ENCODE data around the gene PDAP1.
A peak's percentile ranks its signal among the peaks of the same experiment; 100 is the strongest.
"Not testable (repeated sequence)": the region's sequence is repeated elsewhere in the genome, so short reads cannot be mapped to it uniquely, and the experiment has no call there.

The PDAP1 gene

DNA sequence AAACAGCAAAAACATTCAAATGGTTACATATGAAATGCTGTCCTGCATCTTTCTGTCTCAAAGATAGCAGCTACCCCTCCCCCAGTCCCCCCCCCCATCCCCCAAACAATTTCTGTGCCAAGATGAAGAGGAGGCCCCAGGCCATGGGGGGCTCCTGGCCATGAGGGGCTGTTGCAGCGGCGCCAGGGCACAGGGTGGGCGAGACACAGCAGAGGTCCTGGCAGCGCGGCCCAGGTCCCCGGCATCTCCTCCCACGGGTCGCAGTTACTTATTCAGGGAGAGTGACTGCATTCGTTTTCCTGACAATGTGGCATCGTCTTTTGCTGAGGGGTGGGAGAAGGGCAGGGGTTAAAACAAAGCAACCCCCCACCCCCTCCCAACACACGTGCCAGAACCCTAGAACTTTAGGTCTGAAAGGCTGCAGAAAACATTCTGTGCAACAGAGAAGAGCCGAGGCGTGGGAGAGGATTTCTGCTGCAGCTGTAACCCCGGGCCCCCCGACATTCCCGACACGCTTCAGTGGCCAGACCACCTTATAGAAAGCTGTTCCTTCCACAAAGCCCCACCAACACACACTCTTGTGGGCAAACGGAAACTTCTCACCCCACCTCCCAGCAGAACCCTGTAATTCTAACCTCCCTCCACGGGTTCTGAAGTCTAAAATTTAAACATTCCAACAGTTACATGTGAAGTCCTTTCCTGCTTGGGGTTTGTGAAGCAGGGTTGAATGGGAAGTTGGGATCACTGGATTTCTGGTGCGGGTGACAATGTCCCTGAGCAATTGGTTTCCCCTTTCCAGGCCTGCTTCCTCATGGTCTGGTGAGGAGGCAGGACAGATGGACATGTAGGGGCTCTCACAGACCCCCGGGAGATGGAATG lies 11.7 kb downstream of the PDAP1 start:
- no peak for DNase-seq (ENCODE audit: low read depth in 2 of 2)

GRCh38 chr7:99395616-99396327 lies 12.6 kb downstream of the PDAP1 start:
- no peak for DNase-seq (ENCODE audit: low read depth in 2 of 2)

- no peak for DNase-seq (ENCODE audit: low read depth in 2 of 2)
Measured at GRCh38 chr7:99394188-99394502, 14.3 kb downstream of the PDAP1 start.

GRCh38 chr7:99393355-99394187 lies 14.8 kb downstream of the PDAP1 start:
- no peak for DNase-seq (ENCODE audit: low read depth in 2 of 2)

GRCh38 chr7:99392659-99393354 lies 15.6 kb downstream of the PDAP1 start:
- peak; percentile 51 to 57 for DNase-seq (ENCODE audit: low read depth in 2 of 2)

- DNase-seq (ENCODE audit: low read depth in 2 of 2), result no peak
Measured at GRCh38 chr7:99392046-99392445, 16.4 kb downstream of the PDAP1 start.

DNA sequence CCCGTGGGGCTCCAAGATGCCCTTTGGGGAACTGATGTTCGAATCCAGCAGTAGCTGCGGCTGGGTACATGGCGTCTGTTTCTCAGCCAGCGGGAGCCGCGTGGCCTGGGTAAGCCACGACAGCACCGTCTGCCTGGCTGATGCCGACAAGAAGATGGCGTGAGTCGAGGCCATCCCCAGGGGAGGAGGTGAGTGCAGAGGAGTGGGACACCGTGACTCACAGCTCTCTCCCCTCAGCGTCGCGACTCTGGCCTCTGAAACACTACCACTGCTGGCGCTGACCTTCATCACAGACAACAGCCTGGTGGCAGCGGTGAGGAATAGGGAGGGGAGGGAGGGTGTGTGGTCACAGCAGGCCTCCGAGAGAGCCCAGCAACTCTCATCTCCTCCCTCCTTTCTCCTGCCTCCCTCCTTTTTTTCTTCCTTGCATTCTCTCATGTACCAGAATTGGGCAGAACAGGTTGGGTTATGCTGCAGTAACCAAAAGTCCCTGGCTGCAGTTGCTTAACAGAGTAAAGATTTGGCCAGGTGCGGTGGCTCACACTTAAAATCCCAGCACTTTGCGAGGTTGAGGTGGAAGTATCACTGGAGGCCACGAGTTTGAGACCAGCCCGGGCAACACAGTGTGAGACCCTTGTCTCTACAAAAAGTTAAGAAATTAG lies 17.3 kb downstream of the PDAP1 start:
- no peak for DNase-seq (ENCODE audit: low read depth in 2 of 2)

GRCh38 chr7:99389772-99390171 lies 18.6 kb downstream of the PDAP1 start:
- no peak for DNase-seq (ENCODE audit: low read depth in 2 of 2)

DNA sequence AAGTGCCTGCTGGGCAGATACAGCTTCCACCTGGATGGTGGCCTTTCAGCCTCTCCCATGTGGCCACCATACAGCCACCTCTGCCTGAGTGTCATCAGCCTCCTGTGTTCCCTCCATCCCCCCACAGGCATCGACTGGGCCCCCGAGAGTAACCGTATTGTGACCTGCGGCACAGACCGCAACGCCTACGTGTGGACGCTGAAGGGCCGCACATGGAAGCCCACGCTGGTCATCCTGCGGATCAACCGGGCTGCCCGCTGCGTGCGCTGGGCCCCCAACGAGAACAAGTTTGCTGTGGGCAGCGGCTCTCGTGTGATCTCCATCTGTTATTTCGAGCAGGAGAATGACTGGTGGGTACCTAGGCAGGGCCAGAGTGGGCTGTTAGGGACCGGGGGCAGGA lies 20.5 kb downstream of the PDAP1 start:
- DNase-seq (ENCODE audit: low read depth in 2 of 2), result no peak

GRCh38 chr7:99387239-99387635 lies 21.2 kb downstream of the PDAP1 start:
- not testable (repeated sequence) for DNase-seq (ENCODE audit: low read depth in 2 of 2)

DNA sequence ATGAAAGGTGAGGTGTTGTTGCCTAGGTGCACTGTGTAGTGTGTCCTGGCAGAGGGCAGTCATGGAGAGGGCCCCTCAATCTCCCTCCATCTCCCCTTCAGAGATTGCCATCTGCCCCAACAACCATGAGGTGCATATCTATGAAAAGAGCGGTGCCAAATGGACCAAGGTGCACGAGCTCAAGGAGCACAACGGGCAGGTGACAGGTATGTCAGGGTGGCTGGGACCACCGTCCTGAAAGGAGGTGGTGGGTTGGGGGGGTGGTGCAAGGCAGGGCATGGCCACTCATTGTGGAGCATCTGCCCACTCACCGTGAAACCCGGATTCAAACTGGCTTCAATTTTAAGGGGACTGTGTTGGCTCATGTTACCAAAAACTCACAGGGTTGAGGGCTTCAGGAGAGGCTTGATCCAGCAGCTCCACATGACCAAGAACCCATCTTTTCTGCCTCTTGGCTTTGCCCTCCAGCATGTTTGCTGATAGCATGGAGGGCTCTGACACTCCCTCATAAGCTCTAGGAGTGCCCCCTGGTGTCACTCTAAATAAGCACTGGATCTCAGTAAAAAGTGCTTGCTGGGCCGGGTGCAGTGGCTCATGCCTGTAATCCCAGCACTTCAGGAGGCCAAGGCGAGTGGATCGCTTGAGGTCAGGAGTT lies 21.7 kb downstream of the PDAP1 start:
- no peak for DNase-seq (ENCODE audit: low read depth in 2 of 2)

GRCh38 chr7:99385564-99385963 lies 22.8 kb downstream of the PDAP1 start:
- DNase-seq (ENCODE audit: low read depth in 2 of 2), result no peak

DNA sequence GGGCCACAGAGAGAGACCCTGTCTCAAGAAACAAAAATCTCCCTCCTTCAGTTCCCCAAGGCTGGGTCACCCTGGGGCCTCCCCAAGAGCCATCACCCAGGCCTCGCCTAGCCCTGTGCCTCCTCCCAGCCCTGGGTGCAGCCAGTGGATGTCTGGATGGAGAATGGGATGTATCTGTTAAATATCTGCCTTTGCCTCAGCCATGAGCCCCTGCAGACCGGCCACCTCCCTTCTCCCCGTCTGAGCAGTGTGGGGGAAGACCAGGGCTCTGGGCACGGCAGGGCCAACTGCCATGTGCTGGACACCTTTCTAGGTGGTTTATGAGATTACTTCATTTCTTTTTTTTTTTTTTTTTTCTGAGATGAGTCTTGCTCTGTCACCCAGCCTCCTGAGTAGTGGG lies 23.9 kb downstream of the PDAP1 start:
- no peak for DNase-seq (ENCODE audit: low read depth in 2 of 2)

- no peak for DNase-seq (ENCODE audit: low read depth in 2 of 2)
Measured at GRCh38 chr7:99383791-99384370, 24.5 kb downstream of the PDAP1 start.

- DNase-seq (ENCODE audit: low read depth in 2 of 2), result no peak
Measured at GRCh38 chr7:99383203-99383602, 25.2 kb downstream of the PDAP1 start.

- no peak for DNase-seq (ENCODE audit: low read depth in 2 of 2)
Measured at GRCh38 chr7:99381664-99382075, 26.7 kb downstream of the PDAP1 start.

DNA sequence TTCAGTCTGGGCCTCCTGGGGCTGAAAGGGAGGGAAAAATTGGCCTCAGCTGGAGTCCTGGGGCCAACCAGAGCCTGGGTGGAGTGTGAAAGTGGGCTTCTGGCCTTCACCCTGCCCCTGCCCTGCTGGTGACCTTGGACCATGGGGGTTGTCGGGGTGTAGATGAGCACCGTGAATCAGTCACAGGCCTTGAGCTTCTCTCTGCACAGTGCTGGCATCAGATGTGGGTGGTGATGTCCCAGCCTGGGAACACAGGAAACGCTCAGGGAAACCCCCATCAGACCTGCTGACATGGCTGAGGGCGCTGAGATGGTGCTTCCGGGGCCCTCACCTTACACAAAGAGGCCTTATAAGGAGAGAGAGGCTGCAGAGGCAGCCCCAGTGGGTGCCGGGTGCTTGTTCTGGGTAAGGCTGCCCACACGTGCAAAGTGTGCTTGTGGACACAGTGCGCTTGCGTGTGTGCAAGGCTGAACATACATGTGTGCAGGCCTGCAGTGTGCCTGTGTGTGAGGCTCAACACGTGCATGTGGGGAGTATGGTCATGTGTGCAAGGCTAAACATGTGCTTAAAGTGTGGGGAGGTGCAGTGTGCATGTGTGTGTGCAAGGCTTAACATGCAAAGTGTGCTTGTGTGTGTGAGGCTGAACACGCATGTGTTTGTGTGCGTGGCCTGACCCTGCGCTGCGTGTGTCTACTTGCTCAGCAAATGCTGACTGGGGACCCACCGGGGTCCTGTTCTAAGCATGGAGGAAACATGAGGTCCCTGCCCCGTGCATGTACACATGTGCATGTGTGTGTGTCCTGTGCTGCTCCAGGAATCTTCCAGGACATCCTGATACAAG lies 27.4 kb downstream of the PDAP1 start:
- DNase-seq (ENCODE audit: low read depth in 2 of 2), result peak; percentile 62 to 81

DNA sequence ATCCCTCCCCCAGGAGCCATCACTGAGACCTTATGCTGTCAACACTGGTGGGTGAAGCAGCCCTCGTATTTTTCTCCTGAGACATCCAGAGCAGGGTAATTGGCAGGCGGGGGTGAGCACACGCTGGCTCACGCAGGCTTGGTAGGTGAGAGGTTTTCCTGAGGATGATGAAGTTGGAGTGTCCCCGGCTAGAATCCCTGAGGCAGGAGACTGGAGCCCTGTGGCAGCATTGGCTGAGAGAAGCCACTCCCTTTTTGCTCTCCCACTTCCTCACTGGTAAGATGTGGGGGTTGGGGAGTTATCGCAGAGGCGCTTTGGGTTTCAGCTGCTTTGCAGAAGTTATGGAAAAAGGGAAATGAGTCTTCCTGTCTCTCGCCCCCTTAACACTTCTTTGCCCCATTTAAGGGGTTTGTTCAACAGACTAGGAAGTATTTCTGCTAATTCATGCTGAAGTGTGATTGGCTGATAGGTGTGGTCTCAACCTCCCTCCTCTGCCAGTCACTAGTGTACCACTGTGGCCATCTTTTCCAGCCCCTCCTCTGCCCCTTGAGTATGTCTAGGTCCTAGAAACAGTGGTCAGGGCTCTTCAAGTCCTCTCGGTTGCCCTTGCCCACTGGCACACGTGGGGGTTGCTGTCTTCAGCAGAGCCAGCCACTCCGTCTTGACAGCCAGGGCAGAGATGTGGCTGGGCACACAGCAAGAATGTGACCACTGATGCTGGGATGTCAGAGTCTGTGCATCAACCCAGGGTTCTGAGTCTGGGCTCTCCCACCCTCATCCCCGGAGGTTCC lies 28.2 kb downstream of the PDAP1 start:
- DNase-seq (ENCODE audit: low read depth in 2 of 2), result no peak

DNA sequence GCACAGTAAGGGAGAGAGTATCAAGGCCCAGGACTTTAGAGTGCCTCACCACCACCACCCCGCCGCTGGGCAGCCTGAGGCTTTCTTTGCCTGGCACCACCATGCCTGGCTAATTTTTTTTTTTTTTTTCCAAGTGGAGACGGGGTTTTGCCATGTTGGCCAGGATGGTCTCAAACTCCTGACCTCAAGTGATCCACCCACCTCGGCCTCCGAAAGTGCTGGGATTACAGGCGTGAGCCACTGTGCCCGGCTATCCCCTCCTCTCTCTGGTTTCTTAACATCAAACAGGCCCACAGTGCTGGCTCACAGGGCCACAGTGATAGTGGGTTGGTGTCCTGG lies 28.7 kb downstream of the PDAP1 start:
- DNase-seq (ENCODE audit: low read depth in 2 of 2), result not testable (repeated sequence)
